ENCODE measurements around the gene GPNMB.

Gene GPNMB

DNA sequence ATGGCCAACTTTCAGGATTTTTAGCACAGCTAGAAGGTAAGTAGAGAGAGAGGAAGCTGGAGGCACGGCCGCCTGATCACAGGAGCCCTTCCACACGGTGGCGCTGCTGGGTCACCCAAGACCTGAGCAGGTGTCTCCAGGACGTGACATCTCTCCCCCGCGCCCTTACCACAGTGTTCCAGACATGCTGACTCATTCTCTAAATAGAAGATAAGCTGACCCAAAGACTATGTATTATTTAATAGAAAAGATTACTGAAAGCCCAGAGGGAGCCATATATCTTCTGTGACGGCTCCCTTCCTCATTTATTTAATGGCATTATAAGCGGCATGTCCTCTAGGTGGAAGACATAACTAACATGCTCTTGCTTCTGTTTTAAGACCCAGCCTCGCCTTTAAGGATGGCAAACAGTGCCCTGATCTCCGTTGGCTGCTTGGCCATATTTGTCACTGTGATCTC, 26.6 kb downstream of the GPNMB start:
- peak; percentile 73 for DNase-seq (ENCODE audit: low spot score)

GRCh38 chr7:23275912-23276311, 29.3 kb downstream of the GPNMB start:
- no peak for DNase-seq (ENCODE audit: low spot score)

- DNase-seq (ENCODE audit: low spot score) = no peak
These were observed 29.8 kb downstream of the GPNMB start for GRCh38 chr7:23276376-23276775.

DNA sequence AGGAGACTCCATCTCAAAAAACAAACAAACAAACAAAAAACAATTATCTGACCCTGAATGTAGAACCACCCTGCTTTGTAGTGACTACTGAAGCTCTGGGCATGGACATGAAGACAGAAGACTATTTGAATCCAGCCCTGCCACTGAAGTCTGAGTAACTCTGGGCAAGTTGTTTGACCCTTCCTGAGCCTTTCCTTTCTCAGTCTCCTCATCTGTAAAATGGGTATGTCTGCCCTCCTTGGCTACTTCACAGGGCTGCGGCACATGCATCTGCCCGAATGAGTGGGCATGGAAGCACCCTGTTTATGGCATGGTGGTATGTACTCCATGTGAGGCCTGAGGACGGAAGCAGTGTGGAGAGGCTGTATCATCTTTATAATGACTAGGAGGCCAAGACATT, 30.4 kb downstream of the GPNMB start:
- no peak for DNase-seq (ENCODE audit: low spot score)

- peak; percentile 77 for DNase-seq (ENCODE audit: low spot score)
These were observed 30.9 kb downstream of the GPNMB start for GRCh38 chr7:23277359-23277989.

DNA sequence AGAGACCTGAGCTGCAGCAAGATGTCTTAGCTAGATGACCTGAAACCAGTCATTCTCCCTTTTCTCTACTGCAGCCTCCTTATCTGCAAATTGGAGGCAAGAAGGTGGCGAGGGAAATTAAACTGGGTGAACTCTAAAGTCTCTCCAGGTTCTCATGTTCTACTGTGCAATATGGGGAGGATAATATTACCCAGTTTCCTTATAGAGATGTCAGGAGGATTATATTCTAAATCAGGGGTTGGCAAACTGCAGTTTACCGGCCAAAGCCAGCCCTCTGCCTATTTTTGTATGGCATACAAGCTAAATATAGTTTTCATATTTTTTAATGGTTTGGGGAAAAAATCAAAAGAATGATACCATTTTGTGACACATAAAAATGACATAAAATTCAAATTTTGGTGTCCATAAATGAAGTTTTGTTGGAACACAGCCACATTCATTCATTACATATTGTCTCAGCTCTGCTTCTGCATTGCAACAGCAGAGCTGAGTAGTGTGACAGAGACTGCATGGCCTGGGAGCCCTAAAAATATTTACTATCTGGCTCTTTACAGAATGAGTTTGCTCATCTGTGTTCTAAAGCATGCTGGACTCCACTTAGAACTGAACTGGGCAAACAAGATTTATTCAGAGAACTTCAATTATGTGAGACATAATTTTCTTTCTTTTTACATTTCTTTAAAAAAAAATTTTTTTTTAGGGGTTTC, 33.4 kb downstream of the GPNMB start:
- no peak for DNase-seq (ENCODE audit: low spot score)

DNA sequence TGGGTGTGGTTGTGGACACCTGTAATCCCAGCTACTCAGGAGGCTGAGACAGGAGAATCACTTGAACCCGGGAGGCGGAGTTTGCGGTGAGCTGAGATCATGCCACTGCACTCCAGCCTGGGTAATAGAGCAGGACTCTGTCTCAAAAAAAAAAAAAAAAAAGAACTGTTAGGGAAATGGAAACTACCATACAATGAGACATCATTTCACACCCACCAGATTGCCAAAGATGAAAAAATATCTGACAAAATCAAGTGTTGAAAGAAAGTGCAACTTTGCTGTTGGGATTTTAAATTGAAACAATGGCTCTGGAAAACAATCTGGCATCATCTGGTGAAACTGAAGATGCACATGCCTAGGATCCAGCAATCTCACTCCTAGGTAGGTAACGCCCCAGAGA, 36.5 kb downstream of the GPNMB start:
- DNase-seq (ENCODE audit: low spot score) = no peak

- DNase-seq (ENCODE audit: low spot score) = no peak
These were observed 38.3 kb downstream of the GPNMB start for GRCh38 chr7:23284871-23285270.

DNA sequence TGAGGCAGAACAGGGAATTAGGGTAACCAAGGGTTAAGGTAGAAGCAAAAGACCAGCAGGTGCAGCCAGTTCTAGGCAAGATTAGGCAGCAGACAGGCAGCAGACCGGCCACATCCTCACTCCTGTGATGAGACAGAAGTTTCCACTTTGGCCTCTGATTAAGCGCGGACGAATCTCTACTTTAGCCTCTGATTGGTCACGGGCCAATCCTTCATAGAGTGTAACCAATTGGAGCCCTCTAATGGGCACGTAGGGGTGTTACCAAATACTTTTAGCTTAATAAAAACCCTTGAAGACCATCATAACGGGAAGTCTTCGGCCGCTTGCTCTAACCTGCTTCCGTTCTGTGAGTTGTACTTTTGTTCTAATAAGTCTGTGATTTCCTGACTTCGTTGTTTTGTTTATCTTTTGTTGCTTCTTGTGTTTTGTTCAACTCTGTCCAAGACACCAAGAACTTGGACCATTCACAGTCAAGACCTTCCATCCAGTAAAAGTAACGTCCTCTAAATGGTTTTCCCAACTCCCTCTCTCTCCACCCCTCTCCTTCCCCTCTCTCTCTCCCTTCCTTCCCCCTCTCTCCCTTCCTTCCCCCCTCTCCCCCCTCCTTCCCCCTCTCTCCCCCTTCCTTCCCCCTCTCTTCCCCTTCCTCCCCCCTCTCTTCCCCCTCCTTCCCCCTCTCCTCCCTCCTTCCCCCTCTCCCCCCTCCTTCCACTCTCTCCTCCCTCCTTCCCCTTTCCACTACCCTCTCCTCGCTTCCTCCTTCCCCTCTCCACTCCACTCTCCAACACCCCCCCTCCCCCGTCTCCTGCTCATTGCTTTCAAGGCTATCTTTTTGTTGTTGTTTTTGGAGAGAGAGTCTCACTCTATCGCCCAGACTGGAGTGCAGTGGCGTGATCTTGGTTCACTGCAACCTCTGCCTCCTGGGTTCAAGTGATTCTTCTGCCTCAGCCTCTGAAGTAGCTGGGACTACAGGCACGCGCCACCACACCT, 39.4 kb downstream of the GPNMB start:
- DNase-seq (ENCODE audit: low spot score) = no peak

- no peak for DNase-seq (ENCODE audit: low spot score)
These were observed 41.0 kb downstream of the GPNMB start for GRCh38 chr7:23287612-23288011.

- no peak for DNase-seq (ENCODE audit: low spot score)
These were observed 44.4 kb downstream of the GPNMB start for GRCh38 chr7:23290993-23291392.

GRCh38 chr7:23291957-23292560, 45.5 kb downstream of the GPNMB start:
- DNase-seq (ENCODE audit: low spot score) = no peak

- DNase-seq (ENCODE audit: low spot score) = no peak
These were observed 46.0 kb downstream of the GPNMB start for GRCh38 chr7:23292623-23293022.

- DNase-seq (ENCODE audit: low spot score) = no peak
These were observed 47.0 kb downstream of the GPNMB start for GRCh38 chr7:23293500-23294073.

DNA sequence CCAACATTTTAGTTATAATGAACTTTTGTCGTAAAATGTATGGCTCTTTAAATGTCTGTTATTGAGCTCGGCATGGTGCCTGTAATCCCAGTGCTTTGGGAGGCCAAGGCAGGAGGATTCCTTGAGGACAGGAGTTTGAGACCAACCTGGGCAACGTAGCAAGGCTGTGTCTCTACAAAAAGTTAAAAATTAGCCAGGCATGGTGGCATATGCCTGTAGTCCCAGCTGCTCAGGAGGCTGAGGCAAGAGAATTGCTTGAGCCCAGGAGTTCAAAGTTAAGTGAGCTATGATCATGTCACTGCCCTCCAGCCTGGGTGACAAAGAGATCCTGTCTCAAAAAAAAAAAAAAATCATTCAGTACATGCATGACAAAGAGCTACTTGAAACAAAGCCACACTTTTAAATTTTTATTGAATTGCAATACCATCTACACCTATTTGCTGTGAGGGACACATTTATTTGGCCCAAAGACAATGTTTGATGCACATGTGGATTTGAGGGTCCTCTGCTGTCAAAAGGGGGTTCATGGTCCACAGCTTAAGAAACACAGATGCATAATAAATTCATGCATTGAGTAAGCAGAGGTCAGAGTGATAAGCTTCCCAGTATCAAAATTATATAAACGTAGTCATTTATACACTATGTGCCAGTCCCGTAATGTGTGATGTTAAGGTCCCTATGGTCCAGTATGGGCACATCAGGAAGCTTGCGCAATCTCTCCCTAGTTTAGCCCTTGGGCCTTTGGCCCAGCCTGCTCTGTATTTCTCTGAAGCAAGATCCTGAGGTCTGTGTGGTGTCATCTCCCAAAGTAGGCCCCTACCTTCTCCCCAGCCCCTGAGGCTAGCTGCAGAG, 48.2 kb downstream of the GPNMB start:
- no peak for DNase-seq (ENCODE audit: low spot score)

- DNase-seq (ENCODE audit: low spot score) = no peak
These were observed 48.8 kb downstream of the GPNMB start for GRCh38 chr7:23295401-23295697.

GRCh38 chr7:23298141-23298881, 51.7 kb downstream of the GPNMB start:
- DNase-seq (ENCODE audit: low spot score) = peak; percentile 48

- DNase-seq (ENCODE audit: low spot score) = peak; percentile 97
These were observed 52.6 kb downstream of the GPNMB start, which contains the start of gene MALSU1 for GRCh38 chr7:23298885-23299769. TSS of gene MALSU1 (plus strand) at chr7:23299339. CDS start at chr7:23299353, 14 bp downstream.

DNA sequence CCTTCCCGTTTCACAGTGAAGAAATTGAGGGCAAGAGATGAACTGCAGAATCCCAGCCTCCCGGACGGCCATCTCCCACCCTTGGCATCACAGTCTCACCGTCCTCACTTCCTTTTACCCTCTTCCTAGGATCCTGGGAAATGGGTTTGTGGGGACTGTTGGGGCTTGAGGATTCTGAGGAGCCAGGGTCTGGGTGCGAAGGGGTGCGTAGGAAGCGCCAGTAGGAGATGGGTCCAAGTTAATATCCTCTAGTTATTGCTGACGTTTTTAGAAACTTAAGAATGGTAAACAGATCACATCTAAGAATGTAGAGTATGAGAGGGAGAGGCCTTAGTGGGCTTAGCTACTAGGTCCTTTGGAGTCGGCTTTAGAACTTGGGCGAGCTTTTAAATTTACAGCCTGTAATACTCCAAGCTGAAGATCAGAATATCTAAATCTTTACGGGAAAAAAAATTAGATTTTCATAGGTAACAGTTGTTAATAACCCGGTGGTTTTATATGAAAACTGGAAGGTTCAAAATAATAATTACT, 53.3 kb downstream of the GPNMB start:
- DNase-seq (ENCODE audit: low spot score) = peak; percentile 37

Data from GM03348 (cell line).